HG03571 (cell line): ENCODE results near the gene PSMB9.
"Not testable (repeated sequence)": the region's sequence is repeated elsewhere in the genome, so short reads cannot be mapped to it uniquely, and the experiment has no call there.

Source experiments
- ATAC-seq: cut with Tn5 transposase; IDR thresholded peaks from one replicate; pipeline ENCODE4 v1.9.1; 2021; ENCODE audit not compliant: unreplicated experiment

Gene PSMB9

DNA sequence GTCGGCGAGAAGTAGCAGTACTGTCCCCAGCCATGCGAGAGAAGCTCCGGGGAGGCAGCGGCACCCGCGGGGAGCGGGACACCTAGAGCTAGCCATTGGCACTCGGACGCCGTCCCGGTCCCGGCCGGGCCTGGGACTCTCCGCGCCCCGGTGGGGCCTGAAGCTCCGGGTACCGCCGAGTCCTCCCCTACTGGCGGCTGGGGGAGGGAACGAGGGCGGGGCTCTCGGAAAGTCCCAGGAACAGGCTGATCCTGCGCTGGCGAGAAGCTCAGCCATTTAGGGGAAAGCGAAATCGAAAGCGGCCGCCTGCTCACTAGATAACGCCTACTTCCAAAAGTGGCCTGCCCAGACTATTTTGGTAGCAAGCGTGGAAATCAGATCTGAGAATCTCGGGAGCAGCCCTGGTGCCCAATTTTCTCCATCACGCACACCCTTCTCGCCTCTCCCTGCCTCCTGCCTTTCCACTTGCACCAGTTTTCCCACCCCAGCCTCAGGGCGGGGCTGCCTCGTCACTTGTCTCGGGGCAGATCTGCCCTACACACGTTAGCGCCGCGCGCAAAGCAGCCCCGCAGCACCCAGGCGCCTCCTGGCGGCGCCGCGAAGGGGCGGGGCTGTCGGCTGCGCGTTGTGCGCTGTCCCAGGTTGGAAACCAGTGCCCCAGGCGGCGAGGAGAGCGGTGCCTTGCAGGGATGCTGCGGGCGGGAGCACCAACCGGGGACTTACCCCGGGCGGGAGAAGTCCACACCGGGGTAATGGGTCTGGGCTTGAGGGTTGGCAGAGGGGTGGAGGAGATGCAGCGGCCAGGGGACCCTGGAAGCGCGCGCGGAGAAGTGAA is at the start of gene PSMB9, which contains the start of gene TAP1:
PSMB9 (plus strand) TSS at position 652 of the 835 bp plus-strand sequence; CDS start at position 690, 38 bp downstream.
TAP1 (minus strand) TSS at position 164 of the 835 bp plus-strand sequence; CDS start at position 96, 68 bp downstream.
- ATAC-seq = peak; percentile 67

DNA sequence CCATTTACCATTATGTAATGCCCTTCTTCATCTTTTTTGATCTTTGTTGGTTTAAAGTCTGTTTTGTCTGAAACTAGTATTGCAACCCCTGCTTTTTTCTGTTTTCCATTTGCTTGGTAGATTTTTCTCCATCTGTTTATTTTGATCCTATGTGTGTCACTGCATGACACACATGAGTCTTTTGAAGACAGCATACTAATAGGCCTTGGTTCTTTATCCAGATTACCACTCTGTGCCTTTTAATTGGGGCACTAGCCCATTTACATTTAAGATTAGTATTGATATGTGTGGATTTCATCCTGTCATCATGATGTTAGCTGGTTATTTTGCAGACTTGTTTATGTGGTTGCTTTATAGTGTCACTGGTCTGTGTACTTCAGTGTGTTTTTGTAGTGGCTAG is 48.6 kb upstream of the PSMB9 start:
- not testable (repeated sequence) for ATAC-seq

DNA sequence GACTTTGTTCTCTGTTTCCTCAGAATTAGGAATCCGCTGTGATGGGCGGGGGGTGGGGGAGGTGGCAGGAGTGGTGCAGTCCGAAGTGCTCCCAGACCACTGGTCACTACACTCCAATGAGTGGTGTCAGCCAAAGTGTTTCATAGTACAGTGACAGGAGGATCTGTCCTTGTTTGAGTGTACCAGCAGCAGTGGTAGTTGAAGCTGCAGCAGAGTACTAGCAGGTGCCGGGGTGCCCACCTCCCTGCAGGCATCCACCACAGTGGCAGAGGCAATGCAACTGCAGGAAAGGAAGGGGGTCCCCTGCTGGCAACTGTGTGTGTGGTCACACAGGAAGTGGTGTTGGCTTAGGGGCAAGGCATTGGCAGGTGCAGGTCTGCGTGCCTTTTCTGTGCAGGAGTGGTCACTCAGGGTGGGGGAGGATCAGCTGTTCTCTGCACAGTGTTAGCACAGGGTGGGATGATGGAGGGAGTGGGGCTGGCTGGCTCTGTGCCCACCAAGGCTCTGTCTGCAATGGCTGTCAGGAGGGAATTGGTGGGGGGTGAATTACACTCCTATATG is 46.9 kb upstream of the PSMB9 start:
- ATAC-seq = no peak

DNA sequence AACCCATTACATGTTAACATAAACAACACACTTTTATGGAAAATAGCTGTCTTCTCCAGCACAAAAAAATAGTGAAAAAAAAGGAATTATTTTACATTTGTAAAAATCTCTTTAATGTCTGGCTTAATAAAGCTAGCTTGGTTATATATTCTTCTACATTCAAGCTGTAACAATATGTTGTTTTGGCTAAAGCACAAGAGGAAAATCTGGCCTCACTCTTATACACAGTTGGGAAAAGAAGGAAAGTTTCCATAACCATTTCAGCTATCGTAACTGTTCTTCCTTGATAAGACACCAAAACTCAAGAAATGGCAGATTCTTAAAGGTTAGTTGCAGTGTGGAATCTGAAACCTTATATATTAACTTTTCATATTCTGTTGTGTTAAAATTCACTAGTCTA is 44.8 kb upstream of the PSMB9 start:
- ATAC-seq = no peak

DNA sequence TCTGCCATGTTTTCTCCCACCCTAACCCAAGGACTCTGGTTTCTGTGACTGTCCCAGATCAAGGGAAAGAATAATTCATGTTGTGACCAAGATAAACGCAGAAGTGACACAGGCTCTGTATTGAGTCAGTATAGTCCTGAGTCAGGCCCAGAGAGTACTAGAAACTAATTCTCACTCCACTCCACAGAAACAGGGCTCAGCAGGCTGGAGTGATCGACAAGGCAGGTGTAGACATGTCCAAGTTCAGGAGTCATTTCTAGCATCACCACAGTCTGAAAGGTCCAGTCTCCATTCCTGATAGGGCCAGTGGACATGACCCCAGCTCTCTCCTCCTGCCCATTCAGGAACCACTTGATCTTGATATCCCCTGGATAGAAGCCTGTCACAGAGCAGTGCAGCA is 39.8 kb upstream of the PSMB9 start:
- ATAC-seq = no peak

DNA sequence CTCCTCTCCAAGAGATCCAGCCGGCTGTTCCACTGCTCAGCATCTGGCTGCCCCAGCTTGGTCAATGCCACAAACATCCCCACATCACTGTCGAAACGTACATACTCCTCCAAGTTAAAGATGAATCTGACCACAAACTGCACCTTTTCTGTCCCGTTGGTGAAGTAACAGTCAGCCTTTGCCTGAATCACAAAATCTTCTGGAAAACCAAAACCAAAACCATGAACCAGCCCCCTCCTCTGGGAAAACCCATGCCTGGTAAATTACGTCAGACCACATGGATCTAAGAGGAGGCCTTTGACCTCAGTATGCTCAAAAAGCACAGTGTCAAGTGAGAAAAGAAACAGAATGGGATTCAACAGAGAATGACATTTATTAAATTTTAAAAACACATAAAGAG is 38.9 kb upstream of the PSMB9 start:
- ATAC-seq = no peak

DNA sequence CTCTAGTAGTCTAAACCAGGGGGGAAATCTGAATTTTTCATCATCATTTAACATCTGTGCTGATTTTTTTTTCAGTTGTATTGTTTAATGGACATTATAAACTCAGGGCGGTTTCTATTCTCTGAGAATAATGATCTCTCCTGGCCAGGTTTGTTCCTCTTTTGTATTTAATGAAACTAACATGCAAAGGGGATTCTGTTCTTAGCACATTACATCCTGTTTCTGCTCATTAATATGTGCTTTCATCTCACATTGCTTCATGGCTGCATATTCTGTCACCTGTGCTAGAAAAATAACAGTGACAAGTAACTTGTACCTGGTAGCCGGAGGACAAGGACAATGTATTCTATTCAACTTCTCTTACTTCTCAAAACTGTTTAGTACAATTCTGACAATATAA is 38.0 kb upstream of the PSMB9 start:
- ATAC-seq = no peak

DNA sequence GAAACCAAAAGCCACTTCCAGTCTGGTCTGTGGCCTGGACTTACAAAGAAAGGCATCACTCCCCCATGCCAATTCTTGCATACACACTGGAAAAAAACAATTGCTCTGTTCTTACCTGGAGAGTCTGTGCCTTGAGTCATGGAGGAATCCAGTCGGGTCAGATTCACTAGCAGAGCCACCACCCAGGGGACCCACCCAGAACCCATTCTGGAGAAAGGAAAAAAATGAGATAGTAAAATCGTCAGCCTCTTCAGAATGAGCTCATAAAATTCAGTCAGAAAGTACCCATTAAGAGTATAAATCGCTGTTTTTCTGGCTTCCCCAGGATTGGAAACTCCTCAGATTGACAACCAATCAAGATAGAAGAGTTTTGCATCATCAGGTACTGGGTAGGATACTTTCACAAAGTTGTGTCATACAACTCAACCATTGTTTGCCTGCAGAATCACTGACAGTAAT is 37.2 kb upstream of the PSMB9 start, which contains the start of gene HLA-DOB:
HLA-DOB (minus strand) TSS at position 257 of the 459 bp plus-strand sequence; CDS start at position 206, 51 bp downstream.
- ATAC-seq = peak; percentile 50

DNA sequence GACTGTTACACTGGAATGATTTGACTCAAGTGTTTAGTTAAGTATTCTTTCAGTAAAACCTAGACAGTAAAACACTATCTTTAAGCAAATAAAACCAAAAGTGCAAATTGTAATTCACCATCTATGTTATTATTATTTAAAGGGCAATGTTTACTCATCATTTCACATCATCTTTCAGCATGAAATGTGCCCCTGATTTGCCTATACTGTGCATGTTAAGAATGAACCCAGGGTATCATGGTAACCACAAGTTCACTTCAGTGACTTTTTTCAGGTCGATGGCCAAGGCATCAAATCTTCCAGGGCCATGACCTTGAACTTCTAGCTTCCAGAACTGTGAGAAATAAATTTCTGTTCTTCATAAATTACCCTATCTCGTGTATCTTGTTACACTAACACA is 35.1 kb upstream of the PSMB9 start:
- no peak for ATAC-seq

DNA sequence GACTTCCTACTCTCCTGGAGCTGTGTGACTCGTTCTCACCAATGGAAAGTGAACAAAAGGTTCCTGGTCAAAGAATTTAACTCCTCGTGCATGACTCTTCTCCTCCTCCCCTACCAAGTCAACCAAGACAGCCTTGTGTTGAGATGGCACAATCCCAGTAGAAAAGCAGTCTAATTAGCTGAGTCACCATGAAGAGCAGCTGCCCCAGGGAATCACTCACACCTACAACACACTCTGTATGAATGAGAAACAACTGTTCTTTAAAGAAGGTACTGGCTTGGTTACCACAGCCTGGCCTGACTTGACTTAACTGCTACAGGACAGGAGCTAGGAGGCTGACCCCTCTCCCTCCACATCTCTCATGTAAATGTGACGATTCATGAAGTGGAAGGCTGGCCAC is 34.3 kb upstream of the PSMB9 start:
- no peak for ATAC-seq

DNA sequence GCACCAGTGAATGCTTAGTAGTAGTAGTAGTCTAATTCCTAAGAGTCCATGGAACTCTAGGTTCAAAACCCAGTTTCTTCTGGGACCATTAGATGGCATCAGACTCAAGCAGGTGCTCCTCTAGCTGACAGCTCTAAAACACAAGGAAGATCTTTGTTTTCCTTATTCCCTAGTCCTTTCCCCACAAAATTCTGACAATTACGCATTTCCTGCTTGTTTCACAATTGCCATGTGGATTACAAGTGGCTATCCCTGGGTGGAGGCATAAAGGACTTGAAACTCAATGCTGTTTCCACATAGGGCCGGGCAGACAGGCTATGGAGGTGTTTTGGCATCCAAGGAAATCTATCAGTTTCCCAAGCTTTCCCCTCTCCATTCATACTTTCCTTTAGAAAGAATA is 28.0 kb upstream of the PSMB9 start:
- no peak for ATAC-seq

DNA sequence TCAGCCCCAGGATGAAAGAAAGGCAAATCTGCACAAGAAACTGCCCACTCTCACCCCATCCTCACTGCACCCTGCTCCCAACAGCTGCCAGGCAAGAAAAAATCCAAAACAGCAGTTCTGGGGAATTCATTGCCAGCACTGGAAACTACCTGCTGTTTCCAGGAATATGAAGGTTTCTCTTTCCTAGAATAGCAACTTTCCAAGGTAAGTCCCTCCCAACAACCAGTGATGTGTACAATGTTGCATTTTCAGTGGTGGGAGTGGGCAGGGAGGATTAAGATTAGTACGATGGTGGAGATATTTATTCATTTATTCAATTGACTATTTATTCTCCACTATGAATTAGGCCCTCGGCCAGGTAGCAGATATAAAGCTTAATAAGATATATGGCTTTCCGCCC is 27.0 kb upstream of the PSMB9 start:
- ATAC-seq = no peak

DNA sequence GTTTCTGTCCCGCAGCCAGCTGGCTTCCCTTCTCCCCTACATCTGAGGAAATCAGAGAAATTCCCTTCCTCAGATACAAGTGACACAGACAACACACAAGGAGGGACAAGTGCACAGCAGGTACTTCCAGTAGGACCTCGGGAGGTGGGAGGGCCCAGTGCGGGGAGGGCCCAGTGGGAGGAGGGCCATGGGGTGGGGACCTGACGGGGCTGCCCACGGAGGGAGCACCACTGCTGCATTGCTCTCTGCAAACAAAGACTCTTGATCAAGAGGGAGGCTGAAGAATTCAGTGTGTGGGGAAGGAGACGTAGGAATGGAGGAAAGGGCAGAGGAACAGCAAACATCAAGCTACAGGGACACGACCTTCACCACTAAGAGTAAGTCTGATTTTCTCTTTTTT is 24.5 kb upstream of the PSMB9 start:
- no peak for ATAC-seq

DNA sequence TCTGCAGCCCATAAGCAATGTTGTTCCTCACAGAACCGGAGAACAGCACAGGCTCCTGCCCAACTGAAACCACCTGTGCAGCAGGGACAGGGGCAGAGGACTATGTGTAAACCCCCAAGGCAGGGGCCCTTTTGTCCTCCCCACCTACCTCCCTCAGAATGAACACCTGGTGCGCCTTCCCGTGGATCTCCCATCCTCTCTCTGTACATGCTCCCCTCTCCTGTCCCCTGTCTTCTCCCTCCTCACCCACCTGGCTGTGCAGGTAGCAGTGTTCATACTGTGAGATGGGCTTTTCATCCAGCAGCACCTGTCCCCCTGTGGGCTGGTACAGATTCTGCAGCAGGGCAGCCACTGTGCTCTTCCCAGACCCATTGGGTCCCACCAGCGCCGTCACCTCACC is 24.0 kb upstream of the PSMB9 start:
- no peak for ATAC-seq

DNA sequence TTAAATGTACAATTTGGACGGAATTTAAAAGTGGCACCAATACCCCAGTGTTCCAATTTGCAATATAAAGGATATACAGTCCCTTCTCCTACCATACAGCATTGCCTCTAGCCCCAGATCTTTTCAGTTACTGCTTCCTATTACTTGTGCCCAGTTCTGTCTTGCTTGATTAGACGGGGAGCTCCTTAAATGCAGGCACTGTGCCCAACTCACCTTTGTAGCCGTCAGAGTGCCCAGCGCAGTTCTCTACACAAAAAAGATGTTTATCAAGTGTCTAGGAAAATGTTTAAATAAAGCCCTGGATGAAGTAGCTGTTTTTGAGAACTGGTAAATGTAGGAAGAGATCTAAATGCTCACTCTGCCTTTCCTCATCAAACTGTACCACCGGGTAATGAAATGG is 23.1 kb upstream of the PSMB9 start:
- no peak for ATAC-seq

DNA sequence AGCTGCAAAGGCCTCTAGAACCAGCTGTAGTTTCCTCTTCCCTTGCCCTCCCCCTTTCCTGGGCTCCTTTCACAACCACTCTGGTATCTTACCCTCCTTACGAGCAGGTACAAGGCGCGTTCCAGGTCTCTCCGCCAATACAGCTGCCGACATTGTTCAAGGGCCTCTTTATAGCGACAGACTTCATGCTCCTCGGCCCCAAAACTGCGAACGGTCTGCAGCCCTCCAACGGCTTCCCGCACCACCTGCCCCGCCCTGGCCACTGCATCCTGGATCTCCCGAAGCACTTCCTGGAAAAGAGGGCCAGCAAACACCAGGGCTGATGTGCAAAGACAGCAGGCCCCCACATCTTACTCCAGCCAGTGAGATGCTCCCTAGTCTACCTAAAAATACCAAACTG is 21.5 kb upstream of the PSMB9 start:
- no peak for ATAC-seq

DNA sequence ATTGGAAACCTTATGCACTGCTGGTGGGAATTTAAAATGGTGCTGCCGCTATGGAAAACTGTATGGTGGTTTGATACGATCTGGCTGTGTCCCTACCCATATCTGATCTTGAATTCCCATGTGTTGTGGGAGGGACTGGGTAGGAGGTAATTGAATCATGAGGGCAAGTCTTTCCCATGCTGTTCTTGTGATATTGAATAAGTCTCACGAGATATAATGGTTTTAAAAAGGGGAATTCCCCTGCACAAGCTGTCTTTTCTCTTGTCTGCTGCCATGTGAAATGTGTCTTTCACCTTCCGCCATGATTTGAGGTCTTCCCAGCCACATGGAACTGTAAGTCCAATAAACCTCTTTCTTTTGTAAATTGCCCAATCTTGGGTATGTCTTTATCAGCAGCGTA is 20.3 kb upstream of the PSMB9 start:
- no peak for ATAC-seq

DNA sequence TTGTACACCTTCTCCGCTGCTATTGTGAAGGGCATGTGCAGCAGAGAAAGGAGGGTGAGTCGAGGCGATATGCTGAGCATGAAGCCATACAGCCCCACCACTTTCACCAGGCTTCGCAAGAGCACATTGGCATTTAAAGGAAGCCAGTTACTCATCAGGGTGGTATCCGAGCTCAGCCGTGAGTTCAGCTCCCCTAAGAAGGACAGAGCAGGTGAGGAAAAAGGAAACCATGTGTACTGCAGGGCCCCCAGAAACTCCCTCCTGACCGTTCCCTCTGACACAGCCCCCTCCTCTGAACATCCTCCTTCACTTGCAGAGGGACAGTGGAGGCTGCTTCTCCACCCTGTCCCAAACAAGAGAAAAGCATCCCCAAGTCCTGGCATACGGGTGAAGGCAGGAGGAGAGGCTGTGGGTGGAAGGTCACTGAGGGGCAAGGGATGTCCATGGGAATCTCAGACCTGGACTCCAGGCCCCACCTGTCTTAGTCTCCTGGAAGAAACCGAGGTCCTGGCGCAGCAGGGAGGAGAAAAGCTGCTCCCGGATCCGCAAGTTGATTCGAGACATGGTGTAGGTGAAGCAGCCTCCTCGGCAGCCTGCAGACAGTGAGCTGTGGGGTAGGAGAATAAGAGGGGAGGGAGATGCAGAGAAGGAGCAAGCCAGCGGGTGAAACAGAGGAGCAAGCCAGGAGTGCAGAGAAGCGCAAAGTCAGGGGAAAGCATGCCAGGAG is 18.7 kb upstream of the PSMB9 start:
- no peak for ATAC-seq

DNA sequence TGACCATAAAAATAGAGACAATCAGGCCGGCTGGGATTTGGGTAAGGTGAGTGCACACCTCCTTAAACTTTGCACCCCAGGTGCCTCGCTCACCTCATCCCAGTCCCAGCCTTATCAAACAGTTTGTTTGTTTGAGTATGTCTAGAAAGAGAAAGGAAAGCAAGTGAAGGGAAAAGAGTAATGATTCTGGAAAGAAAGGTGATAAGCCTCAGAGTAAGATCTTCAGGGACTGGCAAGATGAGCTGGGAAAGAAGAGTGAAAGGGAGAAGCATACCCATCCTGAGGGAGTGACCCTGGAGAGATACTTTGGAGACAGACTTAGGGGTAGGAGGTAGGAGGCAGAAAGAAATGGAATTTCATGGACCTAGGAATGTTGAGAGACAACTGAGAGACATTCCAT is 17.1 kb upstream of the PSMB9 start:
- no peak for ATAC-seq

DNA sequence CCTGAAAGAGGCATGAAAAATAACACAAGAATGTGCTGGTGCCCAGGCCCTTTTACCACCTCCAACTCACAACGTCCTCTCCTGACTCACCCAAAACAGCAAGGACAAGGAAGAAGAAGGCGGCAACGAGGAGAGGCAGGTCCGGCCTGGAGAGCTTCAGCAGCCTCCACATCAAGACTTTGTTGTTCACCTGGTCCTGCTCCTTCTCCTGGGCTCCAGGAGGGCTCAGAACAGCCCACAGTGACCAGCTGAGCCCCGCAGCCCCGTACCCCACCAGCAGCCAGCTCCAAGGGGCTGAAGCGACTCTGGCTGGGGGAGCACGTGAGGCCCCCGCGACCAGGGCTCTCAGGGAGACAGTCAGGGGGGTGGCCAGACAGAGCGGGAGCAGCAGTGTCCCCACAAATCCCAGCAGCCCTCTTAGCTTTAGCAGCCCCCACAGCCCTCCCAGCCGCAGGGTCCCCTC is 16.3 kb upstream of the PSMB9 start:
- ATAC-seq = no peak

DNA sequence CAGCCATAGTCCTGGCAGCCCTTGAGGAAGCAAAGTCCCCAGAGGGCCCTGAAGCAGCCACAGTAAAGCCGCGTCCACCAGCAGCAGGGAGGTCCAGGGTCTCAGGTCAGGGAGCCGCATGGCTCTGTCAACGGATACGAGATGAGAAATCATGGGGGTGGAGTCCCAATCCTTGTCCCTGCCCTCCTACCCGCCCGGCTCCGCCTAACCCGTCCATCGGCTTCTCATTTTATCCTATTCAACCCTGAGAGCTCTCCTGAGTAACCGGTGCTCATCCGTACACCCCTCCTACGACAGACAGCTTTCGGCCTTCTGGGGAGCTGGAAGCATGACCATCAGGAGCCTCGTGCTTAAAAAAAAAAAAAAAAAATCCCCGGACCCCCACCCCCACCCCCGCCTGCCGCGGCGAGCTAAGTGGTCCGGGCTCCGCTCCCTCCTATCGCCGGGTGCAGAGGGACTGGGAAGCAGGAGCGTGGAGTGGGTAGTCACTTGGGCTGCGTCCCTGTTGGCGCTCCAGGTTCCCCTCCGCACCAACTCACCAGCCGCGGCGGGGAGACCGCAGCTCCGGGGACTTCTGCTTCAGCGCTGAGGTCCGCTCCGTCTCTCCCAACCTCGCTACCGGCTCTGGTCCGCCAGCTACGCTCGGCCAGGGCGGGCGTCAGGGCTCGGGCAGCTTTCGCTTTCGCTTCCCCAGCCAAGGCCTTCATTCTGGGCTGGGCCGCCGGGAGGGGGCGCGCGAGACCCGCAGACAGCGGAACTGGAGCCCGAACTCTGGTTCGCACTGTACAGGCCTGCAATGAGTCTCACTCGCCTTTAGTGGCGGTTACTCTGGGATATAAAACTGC is 15.7 kb upstream of the PSMB9 start, which contains the start of gene TAP2:
TAP2 (minus strand) TSS at position 626 of the 845 bp plus-strand sequence; CDS start at position 120, 506 bp downstream.
- ATAC-seq = peak; percentile 84
